T-helper 2 cell (primary cell): ENCODE data around the gene RGS1.

ENCODE experiments used
- DNase-seq, 5 experiments: peaks; one replicate each; pipeline versions ENCODE4 v3.0.0 to v3.0.0-alpha.2; 2012 to 2022

Gene RGS1

GRCh38 chr1:192581131-192581927 lies 5.8 kb downstream of the RGS1 start:
- no peak for DNase-seq

- no peak for DNase-seq
Observed at GRCh38 chr1:192584866-192585265, 9.3 kb downstream of the RGS1 start.

GRCh38 chr1:192587386-192588266 lies 12.1 kb downstream of the RGS1 start:
- no peak for DNase-seq

GRCh38 chr1:192588546-192588945 lies 13.0 kb downstream of the RGS1 start:
- DNase-seq = no peak

- DNase-seq = no peak
Observed at GRCh38 chr1:192589813-192590212, 14.2 kb downstream of the RGS1 start.

GRCh38 chr1:192592517-192592916 lies 16.9 kb downstream of the RGS1 start:
- no peak for DNase-seq

- no peak for DNase-seq
Observed at GRCh38 chr1:192592981-192593708, 17.6 kb downstream of the RGS1 start.

GRCh38 chr1:192595299-192595698 lies 19.7 kb downstream of the RGS1 start:
- no peak for DNase-seq

- no peak for DNase-seq
Observed at GRCh38 chr1:192598589-192598988, 23.0 kb downstream of the RGS1 start.

- no peak for DNase-seq
Observed at GRCh38 chr1:192600275-192600674, 24.7 kb downstream of the RGS1 start.

- DNase-seq = no peak
Observed at GRCh38 chr1:192601143-192601542, 25.6 kb downstream of the RGS1 start.

- DNase-seq = no peak
Observed at GRCh38 chr1:192601567-192601966, 26.0 kb downstream of the RGS1 start.

GRCh38 chr1:192602757-192603156 lies 27.2 kb downstream of the RGS1 start:
- no peak for DNase-seq

GRCh38 chr1:192603218-192603787 lies 27.7 kb downstream of the RGS1 start:
- no peak for DNase-seq

GRCh38 chr1:192604979-192605620 lies 29.5 kb downstream of the RGS1 start:
- no peak for DNase-seq

GRCh38 chr1:192608671-192609070 lies 33.1 kb downstream of the RGS1 start:
- no peak for DNase-seq

GRCh38 chr1:192609110-192610079 lies 33.8 kb downstream of the RGS1 start:
- peak; percentile 5 to 93 (median 22) for DNase-seq

GRCh38 chr1:192610112-192610889 lies 34.7 kb downstream of the RGS1 start:
- DNase-seq = peak in 1 of 5 experiments; percentile 50

- DNase-seq = no peak
Observed at GRCh38 chr1:192615055-192615454, 39.5 kb downstream of the RGS1 start.

GRCh38 chr1:192620071-192620635 lies 44.6 kb downstream of the RGS1 start:
- DNase-seq = no peak
